ENCODE results near the gene DYRK1B. TPM values are rescaled to one million over a fixed set of nuclear protein-coding genes. Genes with fewer than 3 reads are reported as not detected.

DYRK1B gene
- total RNA-seq, 2 donors from 2014 or later: 11.8 to 12.7 TPM

DNA sequence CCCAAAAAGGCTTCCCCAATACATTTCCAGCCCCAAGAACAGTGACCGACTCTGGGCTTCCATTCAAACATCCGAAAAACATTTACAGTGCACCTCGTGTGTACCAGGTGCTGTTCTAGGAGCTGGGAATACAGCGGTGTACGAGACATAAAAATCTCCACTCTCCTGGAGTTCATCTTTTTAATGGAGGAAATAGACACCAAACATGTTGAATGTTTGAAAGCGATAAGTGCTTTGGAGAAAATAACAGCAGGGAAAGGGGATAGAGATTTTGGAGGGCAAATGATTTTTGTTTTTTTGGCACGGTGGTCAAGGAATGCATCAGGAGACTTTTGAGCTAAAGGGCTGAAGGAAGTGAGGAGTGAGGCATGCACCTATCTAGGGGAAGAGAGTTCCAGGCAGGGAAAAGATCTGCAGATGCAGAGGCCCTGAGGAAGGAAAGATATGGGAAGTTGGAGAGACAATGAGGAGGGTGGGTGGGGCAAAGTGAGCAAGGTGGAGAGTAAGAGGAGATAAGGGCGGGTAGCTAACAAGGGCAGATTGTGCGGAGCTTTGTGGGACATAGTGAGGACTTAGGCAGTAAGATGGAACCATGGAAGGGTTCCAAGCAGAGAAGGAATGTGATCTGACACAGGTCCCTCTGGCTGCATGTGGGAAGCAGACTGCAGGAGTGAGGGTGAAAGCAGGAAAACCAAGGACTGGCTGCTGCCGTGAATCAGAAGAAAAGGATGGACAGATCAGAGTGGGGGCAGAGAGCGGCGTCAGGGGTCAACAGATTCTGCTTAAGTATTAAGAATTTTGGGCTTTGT lies 12.9 kb upstream of the DYRK1B start:
- TF ChIP-seq, protein P1, sequence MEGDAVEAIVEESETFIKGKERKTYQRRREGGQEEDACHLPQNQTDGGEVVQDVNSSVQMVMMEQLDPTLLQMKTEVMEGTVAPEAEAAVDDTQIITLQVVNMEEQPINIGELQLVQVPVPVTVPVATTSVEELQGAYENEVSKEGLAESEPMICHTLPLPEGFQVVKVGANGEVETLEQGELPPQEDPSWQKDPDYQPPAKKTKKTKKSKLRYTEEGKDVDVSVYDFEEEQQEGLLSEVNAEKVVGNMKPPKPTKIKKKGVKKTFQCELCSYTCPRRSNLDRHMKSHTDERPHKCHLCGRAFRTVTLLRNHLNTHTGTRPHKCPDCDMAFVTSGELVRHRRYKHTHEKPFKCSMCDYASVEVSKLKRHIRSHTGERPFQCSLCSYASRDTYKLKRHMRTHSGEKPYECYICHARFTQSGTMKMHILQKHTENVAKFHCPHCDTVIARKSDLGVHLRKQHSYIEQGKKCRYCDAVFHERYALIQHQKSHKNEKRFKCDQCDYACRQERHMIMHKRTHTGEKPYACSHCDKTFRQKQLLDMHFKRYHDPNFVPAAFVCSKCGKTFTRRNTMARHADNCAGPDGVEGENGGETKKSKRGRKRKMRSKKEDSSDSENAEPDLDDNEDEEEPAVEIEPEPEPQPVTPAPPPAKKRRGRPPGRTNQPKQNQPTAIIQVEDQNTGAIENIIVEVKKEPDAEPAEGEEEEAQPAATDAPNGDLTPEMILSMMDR (IDR thresholded peaks at IDR 0.05): no peak
- H3K36me3 ChIP-seq: no peaks in the 10 kb centered on the region
- H3K27ac ChIP-seq: peak overlapping the region; percentile 80
- H3K9ac ChIP-seq (ENCODE audit: low read depth in 2 of 2, low read length in 2 of 2): peak overlapping the region; percentile 53 to 97
- intact Hi-C loops (cut with DNase I): no loop called here
- peak; percentile 53 for DNase-seq
- H3K4me1 ChIP-seq: peaks cover 13% of the 10 kb centered on the region
- H3K27me3 ChIP-seq: no peaks in the 10 kb centered on the region
- H3K4me3 ChIP-seq: peak overlapping the region; percentile 65
- no peaks in the 10 kb centered on the region for H3K9me3 ChIP-seq

DNA sequence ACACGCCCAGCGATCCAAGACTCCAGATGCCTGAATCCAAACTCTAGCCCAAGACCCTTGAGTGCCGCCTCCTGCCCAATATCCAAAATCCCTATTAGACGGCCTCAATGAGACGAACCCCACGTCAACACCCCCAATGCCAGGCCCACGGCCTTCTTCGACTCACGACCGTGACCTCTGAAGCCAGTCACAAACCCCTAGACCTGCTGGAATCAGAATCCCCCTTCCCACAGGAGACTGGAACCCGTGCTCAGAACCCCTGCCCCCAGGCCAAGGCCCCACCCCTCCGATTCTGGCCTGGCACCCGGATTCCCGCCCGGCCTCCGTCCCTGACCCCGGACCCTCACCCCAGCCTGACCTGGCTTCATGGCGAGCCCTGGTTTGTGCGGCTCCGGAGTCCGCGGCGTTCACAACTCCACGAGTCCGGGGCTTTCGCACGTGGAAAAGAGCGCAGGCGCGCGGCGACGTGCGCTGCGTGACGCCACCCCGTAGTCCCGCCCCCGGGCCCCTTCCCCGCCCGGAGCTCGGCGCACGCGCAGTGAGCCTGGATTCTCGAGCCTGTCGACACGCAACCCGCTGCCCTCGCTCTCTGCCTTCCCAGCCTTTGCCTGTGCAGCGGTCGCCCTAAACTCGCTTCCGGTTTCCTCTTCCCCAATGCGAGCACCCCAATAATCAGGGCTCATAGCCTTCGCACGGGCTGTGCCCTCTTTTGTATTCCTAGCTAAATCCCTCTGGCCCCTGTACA lies 12.1 kb upstream of the DYRK1B start, which contains the start of gene FBL:
Gene FBL (minus strand): TSS at position 447 of the 745 bp plus-strand sequence. CDS start 79 bp downstream, at position 368.
- Histone ChIP-seq H3K4me1 (peaks cover 13% of the 10 kb centered on the region), H3K27me3 (no peaks in the 10 kb centered on the region), H3K9ac (ENCODE audit: low read depth in 2 of 2, low read length in 2 of 2) (peak within 1 kb of the TSS; percentile 65 to 97), H3K4me3 (peak within 1 kb of the TSS; percentile 65), H3K36me3 (no peaks in the 10 kb centered on the region), H3K9me3 (no peaks in the 10 kb centered on the region), H3K27ac (peak within 1 kb of the TSS; percentile 80)
- intact Hi-C loops (cut with DNase I): no loop called here
- peak; percentile 98 for DNase-seq
- TF ChIP-seq, protein P1 (IDR thresholded peaks at IDR 0.05): no peak

DNA sequence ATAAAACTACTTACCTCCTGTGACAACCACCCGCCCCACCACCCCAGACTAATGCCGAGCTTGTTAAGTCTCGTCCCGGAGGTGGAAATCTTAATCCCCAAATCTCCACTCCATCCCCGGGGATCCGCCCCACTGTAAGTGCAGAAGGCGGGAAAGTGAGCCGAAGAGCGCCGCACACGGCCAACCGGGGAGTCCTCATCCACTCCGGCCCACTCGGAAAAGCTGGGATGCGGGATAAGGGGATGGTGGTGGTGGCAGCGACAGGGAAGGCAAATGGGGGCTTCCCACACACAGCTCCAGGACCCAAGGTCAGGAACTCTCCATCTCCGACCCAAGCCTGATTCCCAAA lies 11.6 kb upstream of the DYRK1B start:
- no peak for DNase-seq
- Histone ChIP-seq H3K27me3 (no peaks in the 10 kb centered on the region), H3K9me3 (no peaks in the 10 kb centered on the region), H3K4me3 (peak overlapping the region; percentile 65), H3K9ac (ENCODE audit: low read depth in 2 of 2, low read length in 2 of 2) (peak overlapping the region; percentile 65 to 97), H3K27ac (no peak overlapping the region), H3K4me1 (peaks cover 13% of the 10 kb centered on the region), H3K36me3 (no peaks in the 10 kb centered on the region)
- TF ChIP-seq, protein P1 (IDR thresholded peaks at IDR 0.05): no peak
- intact Hi-C loops (cut with DNase I): no loop called here

DNA sequence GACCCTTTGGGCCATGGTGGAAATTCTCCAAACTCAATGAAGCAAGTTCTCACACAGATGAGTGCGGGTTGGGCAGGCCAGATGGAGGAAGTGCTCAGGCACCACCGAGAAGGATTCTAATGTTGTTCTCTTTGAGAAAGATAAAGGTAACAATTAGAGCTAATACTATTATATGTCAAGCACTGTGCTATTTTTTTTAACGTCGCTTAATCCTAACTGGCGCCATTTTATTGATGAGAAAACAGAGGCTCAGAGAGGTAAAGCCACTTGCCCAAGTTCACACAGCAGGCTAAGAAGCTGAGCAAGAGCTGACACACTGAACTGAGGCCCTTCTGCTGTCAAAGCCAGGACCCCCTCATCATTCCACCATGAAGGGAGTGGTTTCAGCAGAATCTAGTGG lies 11.2 kb upstream of the DYRK1B start:
- peaks cover 13% of the 10 kb centered on the region for H3K4me1 ChIP-seq
- no peak for DNase-seq
- H3K9me3 ChIP-seq: no peaks in the 10 kb centered on the region
- H3K4me3 ChIP-seq: peak overlapping the region; percentile 65
- no peaks in the 10 kb centered on the region for H3K27me3 ChIP-seq
- no peak overlapping the region for H3K27ac ChIP-seq
- H3K36me3 ChIP-seq: no peaks in the 10 kb centered on the region
- H3K9ac ChIP-seq (ENCODE audit: low read depth in 2 of 2, low read length in 2 of 2): peak overlapping the region; percentile 65 to 97
- intact Hi-C loops (cut with DNase I): no loop called here
- TF ChIP-seq, protein P1 (IDR thresholded peaks at IDR 0.05): no peak

DNA sequence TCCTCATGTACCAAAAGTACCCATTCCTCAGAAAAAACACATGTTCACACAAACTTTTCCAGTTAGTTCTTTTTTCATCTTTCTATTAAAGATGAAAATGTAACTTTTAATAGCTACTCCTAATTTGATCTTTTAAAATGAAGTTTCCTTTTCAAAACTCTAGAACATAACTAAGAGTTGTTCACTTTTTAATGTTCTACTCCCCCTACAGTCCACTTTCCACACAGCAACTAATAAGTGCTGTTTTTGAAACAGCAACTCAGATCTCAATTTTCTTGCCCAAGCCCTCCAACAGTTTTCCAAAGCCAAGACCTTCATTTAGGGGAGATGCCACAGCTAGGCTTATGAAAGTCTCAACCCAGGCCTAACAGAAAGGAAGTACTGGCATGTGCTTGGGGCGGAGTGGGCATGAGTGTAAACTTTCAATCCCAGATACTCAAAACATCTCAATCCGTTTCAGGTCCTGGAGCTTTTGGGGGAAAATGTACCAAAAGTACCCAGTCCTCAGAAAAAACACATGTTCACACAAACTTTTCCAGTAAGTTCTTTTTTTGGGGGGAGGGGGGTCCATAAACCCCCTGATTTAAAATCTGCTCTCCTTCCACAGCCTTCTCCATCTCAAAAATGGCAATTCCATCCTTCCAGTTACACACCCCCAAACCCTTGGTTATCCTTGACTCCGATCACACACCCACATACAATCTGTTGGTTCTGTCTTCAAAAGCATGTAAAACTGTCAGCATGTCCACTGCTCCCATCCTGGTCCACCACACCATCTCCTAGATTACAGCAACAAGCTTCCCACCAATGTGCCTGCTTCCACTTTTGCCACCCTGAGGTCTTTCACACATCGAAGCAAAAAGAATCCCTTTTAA lies 10.2 kb upstream of the DYRK1B start:
- H3K4me3 ChIP-seq: no peak overlapping the region
- TF ChIP-seq, protein P1 (IDR thresholded peaks at IDR 0.05): peak; percentile 37
- H3K4me1 ChIP-seq: peaks cover 13% of the 10 kb centered on the region
- no peaks in the 10 kb centered on the region for H3K9me3 ChIP-seq
- DNase-seq: no peak
- H3K27me3 ChIP-seq: no peaks in the 10 kb centered on the region
- intact Hi-C loops (cut with DNase I): loop anchor here (5.0 kb wide), 1 partner anchor 52 kb away; no protein-coding TSS in a partner anchor
- H3K27ac ChIP-seq: no peak overlapping the region
- H3K36me3 ChIP-seq: no peaks in the 10 kb centered on the region
- H3K9ac ChIP-seq (ENCODE audit: low read depth in 2 of 2, low read length in 2 of 2): no peak overlapping the region
